Spleen (tissue), 7 donors: Measurements from ENCODE around the gene TRPC6.

Experiments used
- CTCF ChIP-seq, 11 experiments: fragments of 200-600 bp in 7 of 11; fragments of 450-650 bp in 4 of 11; sonication (generic) in 4 of 11; IDR thresholded peaks in 8 of 11; conservative IDR thresholded peaks in 3 of 11; 1 replicate in 7 of 11; 2 replicates in 4 of 11; pipeline versions ENCODE4 v1.4.0 to v1.8.0; 2016 to 2021; ENCODE audit warnings: antibody characterized with exemption in 11 of 11, inconsistent platforms in 4 of 11, mild to moderate bottlenecking in 1 of 11
- POLR2A ChIP-seq, 3 donors: fragments of 450-650 bp; IDR thresholded peaks; one replicate each; pipeline ENCODE4 v1.5.1; 2017; ENCODE audit warnings: antibody characterized with exemption in 3 of 3, mild to moderate bottlenecking in 1 of 3
- POLR2AphosphoS5 ChIP-seq, 3 donors: sonication (generic); formaldehyde crosslinking; IDR thresholded peaks; one replicate each; pipeline ENCODE4 v1.5.1; 2017; ENCODE audit warnings: antibody characterized with exemption in 3 of 3
- donor health status: DM: no; HTN: no; CAD: no; lungs with moderate emphysema.
- donor health status: DM: no; HTN: no; CAD: no.
- donor health status: DM: no; HTN: no; CAD: no.

DNA sequence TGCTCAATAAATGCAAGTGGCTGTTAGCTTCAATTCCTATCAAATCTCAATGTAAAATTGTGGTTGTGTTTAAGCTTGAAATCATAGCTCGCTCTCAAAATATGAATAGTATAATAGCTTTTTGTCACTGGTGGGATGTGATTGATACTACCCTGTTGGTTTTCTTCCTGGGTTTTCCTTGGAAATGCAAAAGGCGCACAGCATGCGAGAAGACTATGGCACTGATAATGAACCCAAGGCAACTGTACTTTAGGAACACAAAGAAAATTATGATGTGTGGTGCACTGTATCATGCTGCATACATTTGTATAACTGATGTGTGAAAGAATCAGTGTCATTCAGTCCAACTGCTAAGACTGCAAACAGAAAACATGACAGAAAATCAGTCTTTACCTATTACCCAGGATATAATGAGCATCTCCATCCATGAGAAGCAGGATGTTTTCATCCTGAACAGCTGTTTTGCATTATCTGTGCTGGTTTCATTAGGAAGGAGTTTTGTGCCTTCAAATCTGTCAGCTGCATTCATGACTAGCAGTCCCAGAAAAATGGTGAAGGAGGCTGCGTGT lies 101.2 kb downstream of the TRPC6 start:
- TF ChIP-seq CTCF (IDR thresholded peaks at IDR 0.05 in 8 of 11, conservative IDR thresholded peaks at IDR 0.05 in 3 of 11), result no peak
- no peak for TF ChIP-seq POLR2A (IDR thresholded peaks at IDR 0.05)
- TF ChIP-seq POLR2AphosphoS5 (IDR thresholded peaks at IDR 0.05), result no peak
